Renal cortex interstitium (tissue), 11 donors: ENCODE results near the gene COL15A1. TPM values are rescaled to one million over a fixed set of nuclear protein-coding genes. Genes with fewer than 3 reads are reported as not detected.
"Not testable (repeated sequence)": the region's sequence is repeated elsewhere in the genome, so short reads cannot be mapped to it uniquely, and the experiment has no call there.

Experiments
- DNase-seq, 11 donors: peaks; one replicate each; pipeline ENCODE4 v3.0.0-alpha.2; 2013; ENCODE audit warnings: low read depth in 9 of 11, low spot score in 4 of 11; ENCODE audit errors: extremely low read depth in 1 of 11
- polyA plus RNA-seq, 3 donors: library from polyadenylated mRNA; unstranded; fragments of 120-200 nt; gene quantifications; one replicate each; pipeline ENCODE4 v1.2.1, GENCODE V29; 2013; ENCODE audit not compliant: insufficient read length in 3 of 3

Gene COL15A1
- polyA plus RNA-seq, 3 donors, result 22.2 to 30.3 (median 23.0) TPM

GRCh38 chr9:99076483-99077171, 132.9 kb downstream of the COL15A1 start:
- no peak for DNase-seq

- no peak for DNase-seq
Measured at GRCh38 chr9:99078717-99079116, 135.0 kb downstream of the COL15A1 start.

DNA sequence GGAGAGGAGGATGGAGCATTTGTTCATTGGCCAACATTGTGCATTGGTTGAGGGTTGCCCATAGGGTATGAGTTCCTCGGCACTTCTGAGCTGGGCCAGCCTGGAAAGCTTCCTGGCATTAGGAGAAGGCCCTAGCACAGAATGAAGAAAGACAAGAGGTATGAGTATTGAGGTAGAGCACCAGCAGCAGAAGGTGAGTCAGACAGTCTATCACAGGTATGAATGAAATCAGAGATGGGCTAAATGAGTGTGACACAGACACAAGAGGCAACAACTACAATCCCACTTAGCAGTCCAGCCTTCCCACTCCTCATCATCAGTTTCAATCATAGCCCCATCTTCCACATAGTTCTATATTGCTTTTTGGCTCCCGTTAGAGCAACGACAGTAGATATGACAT, 135.8 kb downstream of the COL15A1 start:
- DNase-seq, result no peak

GRCh38 chr9:99083051-99083450, 139.3 kb downstream of the COL15A1 start:
- no peak for DNase-seq

- DNase-seq, result no peak
Measured at GRCh38 chr9:99085949-99086948, 142.5 kb downstream of the COL15A1 start.

DNA sequence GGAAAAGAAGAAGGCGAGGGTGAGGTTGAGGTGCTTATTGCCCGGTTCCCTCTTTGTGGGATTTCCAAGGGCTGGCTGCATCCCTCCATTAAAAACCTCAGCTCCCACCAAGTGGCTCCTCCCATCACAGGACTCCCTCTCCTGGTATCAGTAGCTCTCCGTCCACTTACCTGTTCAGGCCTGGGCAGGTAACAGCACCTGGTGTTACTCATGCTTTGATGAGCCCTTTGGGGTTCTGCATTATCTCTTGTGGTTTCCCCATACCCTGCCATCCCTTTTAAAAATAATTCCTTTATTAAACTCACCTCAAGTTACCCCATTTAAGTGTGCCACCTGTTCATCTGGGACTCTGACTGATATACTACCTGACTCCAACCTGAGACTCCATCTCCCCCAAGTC, 143.8 kb downstream of the COL15A1 start:
- DNase-seq, result no peak

- DNase-seq, result no peak
Measured at GRCh38 chr9:99090336-99091130, 146.8 kb downstream of the COL15A1 start.

GRCh38 chr9:99092643-99093491, 149.2 kb downstream of the COL15A1 start:
- no peak for DNase-seq

GRCh38 chr9:99093492-99093791, 149.7 kb downstream of the COL15A1 start:
- no peak for DNase-seq

GRCh38 chr9:99095565-99095964, 151.9 kb downstream of the COL15A1 start:
- no peak for DNase-seq

- DNase-seq, result no peak
Measured at GRCh38 chr9:99096409-99096808, 152.7 kb downstream of the COL15A1 start.

GRCh38 chr9:99099806-99100585, 156.3 kb downstream of the COL15A1 start:
- DNase-seq, result not testable (repeated sequence)

DNA sequence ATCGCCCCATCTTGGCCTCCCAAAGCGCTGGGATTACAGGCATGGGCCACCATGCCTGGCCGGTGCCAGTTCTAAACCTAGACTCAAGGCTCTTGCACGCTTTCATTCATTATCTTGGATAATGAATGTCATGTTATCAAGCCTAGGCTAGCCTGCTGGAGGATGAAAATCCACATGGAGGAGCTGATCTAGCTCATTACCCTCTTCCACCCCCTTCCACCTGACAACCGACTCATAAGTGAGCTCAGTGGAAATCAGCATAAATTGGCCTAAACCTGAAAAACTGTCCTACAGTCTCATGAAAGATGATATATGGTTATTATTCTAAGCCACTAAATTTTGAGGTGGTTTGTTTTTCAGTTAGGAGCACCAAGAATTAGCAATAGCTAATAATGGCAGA, 157.6 kb downstream of the COL15A1 start:
- no peak for DNase-seq

- no peak for DNase-seq
Measured at GRCh38 chr9:99101812-99102211, 158.1 kb downstream of the COL15A1 start.

DNA sequence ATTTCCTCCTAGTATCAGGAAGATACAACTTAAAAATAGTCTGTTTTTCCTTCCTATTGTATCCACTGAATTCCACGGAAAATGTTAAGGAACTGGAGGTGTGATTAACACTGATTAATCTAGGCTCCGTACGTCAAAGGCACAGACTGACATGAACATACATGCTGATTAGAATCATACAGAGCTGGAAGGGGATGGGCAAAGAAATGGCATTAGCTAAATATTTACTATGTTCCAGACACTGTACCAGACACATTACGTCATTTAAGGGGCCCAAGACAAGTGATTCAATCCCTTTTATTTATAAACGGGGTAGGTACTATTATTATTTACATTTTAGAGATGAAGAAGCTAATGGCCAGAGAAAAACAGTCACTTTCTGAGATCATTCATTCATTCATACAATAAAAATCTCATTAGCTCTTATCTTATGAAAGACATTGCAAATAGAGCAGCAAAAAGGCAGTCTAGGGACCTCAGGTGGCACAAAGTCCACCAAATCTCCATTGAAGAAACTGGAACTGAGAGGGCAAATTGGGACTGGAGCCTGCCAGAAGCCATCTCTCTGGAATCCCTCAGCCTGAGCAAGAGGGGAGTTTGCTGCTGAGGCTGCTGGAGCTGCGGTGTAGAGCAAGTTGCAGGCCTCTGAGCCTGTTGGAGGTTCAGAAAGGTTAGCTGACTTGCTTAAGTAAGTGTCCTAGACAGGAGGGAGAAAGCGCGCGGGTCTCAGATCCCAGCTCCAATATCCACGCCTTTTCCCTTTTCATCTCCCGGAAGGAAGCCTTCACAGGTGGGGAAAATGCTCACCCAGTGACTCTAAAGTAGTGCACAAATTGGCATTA, 159.6 kb downstream of the COL15A1 start:
- no peak for DNase-seq

DNA sequence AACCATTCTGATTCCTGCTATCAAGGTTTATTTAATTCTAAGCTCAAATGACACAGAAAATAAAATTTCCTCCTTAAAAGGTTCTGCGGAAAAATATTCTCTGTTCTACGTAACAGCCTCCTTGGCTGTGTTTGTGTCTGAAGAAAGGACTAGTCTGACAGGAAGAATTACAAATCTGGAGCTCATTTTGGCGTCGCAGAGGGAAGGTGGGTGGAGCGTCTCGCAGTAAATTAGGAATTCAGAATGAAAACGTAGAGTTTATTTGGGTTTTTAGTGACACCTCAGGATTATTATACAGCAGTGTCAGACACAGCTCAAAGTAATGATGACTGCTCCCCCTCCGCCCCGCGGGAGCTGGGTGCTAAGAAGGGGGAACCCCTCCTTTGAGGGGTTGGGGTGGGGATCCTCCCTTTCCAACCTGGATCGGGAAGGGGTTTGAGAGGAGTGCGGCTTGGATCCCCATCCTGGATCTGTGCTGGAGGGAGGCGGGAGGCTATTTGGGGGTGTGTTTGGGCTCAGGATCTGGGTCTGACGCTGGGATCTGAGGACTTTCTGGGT, 160.3 kb downstream of the COL15A1 start:
- DNase-seq, result peak in 3 of 11 donors; percentile 3 to 22 (median 8)
